GM13976 (cell line): ENCODE results near the gene ODAM.
"Not testable (repeated sequence)": the region's sequence is repeated elsewhere in the genome, so short reads cannot be mapped to it uniquely, and the experiment has no call there.

Source experiments
- DNase-seq: peaks from one replicate; pipeline ENCODE4 v3.0.0; 2012; ENCODE audit warnings: low spot score
- in situ Hi-C: fragments of 300-500 bp; cut with MboI; formaldehyde crosslinking; loops from one replicate; pipeline ENCODE4 v1.12.0; 2022; ENCODE audit warnings: low sequenced_read_pairs, mixed read lengths, inconsistent platforms; ENCODE audit not compliant: unreplicated experiment
- TF ChIP-seq, protein P1 (sequence below): IDR thresholded peaks from 2 replicates; pipeline ENCODE4 v1.5.1; 2012; ENCODE audit warnings: borderline replicate concordance, mild to moderate bottlenecking; ENCODE audit not compliant: insufficient read depth; ENCODE audit errors: extremely low read depth, missing control alignments, control extremely low read depth

The ODAM gene

DNA sequence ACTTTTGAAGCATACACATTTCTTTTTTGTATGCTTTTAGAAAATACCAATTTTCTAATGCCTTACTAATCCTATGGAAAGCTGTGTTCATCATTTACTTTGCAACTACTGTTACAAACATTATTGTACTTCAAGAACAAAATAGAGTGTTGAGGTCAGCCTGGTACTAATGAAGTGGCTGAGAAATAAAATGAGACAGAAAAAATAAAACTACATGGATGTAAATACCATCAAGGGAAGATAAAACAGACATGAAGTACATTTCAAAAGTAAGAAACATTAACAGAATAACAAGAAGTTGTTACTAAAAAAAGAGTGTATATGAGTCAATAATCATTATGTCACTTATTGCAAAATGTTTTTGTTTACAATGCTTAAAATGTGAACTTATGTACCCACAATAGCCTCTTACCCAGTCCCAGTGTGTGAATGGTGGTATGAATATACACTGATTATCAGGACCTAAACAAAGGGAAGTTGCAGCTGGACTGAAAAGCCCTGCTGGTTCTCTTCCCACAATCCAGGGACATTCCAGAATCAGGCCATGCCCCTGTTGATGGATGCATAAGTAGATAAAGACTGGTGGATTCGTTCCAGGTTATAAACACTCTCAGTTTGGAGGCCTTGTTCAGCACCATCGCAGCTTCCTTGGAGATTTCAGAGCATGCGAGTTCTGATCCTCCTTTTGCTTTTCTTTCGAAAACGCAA, 44.5 kb downstream of the ODAM start:
- no peak for DNase-seq
- TF ChIP-seq, protein P1, sequence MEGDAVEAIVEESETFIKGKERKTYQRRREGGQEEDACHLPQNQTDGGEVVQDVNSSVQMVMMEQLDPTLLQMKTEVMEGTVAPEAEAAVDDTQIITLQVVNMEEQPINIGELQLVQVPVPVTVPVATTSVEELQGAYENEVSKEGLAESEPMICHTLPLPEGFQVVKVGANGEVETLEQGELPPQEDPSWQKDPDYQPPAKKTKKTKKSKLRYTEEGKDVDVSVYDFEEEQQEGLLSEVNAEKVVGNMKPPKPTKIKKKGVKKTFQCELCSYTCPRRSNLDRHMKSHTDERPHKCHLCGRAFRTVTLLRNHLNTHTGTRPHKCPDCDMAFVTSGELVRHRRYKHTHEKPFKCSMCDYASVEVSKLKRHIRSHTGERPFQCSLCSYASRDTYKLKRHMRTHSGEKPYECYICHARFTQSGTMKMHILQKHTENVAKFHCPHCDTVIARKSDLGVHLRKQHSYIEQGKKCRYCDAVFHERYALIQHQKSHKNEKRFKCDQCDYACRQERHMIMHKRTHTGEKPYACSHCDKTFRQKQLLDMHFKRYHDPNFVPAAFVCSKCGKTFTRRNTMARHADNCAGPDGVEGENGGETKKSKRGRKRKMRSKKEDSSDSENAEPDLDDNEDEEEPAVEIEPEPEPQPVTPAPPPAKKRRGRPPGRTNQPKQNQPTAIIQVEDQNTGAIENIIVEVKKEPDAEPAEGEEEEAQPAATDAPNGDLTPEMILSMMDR, result no peak
- in situ Hi-C loops, result no loop called here

GRCh38 chr4:70242297-70242696, 46.8 kb downstream of the ODAM start, which contains the start of gene CSN3:
Gene CSN3, plus strand, starts transcription at chr4:70242597. Its CDS starts 2,223 bp downstream, at chr4:70244820.
- DNase-seq, in situ Hi-C loops: not testable (repeated sequence)

DNA sequence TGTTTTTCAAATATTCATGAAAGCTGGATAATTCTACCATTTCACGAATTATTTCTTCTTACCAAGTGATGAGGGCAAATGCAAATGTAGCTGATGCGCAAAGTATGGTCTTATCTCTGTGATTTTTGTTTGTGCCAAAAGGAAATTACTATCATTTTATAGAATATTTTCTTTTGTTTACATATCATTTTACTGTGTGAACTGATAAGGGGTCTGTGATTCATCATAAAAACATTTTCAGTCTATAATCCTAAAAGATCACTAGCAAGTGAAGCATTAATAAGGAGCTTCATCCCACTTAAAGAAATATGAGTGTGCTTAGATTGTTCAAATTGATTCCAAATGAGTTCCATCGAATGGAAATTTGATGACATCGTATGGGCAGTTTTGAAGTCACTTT, 47.6 kb downstream of the ODAM start:
- in situ Hi-C loops, result no loop called here
- TF ChIP-seq, protein P1, result no peak
- no peak for DNase-seq

DNA sequence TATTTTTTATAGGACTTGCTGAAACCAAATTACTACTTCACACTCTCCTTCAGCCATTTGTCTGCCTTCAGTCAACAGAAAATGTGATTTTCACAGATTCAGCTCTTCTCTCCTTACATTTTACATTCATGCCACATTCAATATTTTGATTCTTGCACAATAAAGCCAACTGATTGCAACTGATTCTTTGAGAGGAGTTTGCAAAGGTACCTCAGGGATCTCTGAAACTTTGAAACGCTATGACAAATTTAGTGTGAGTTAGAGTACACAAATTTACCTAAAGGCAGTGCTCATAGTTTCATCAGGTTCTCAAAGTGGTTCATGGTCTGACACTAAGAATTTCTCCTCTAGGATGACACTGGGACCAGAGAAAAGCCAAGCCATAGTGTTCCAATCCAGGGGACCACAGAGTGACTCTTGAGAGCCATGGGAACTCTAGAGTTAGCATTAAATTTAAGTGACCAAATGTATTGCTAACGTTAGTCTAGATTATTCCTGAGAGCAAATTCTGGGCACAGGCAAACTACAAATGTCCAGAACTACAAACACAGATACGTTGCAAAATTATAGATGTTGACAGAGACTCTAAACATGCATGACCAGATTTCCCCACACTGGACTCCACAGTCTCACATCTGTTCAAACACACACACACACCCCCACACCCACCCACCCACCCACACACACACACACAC, 55.9 kb downstream of the ODAM start:
- in situ Hi-C loops, result no loop called here
- no peak for DNase-seq
- TF ChIP-seq, protein P1, result no peak

DNA sequence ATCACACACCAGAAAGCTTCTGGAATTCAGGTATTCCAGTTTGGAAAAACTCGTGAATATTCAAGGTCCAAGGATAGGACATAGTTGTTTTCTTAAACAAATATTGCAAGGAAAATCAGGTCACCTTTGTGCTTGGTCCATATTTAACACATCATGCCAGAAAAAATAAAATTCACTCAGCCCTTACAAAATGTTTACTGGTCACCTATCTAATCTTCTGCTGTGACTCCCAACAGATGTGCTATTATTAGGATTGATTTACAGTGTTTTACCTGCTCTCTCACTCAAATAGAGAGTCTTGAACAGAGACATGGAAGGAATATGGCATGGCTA, 56.4 kb downstream of the ODAM start:
- no peak for DNase-seq
- in situ Hi-C loops, result no loop called here
- TF ChIP-seq, protein P1, result no peak
